GM12878 (cell line): ENCODE measurements around the gene ZNF48. TPM values are rescaled to one million over a fixed set of nuclear protein-coding genes. Genes with fewer than 3 reads are reported as not detected.

Source experiments
- ATAC-seq: fragments of 200-7000 bp; cut with Tn5 transposase; 3 replicates; pipeline ENCODE4 v1.9.1; 2020; ENCODE audit warnings: mild to moderate bottlenecking, moderate library complexity
- BruUV-seq: library from RNA; stranded (reverse); fragments of 400-500 nt; replicated peaks from 2 replicates; lab custom pipeline; 2021; lab: Mats Ljungman, UMichigan
- CTCF ChIA-PET: fragments of 300-600 bp; sonication (Branson Sonifier 250); formaldehyde crosslinking; extraction: SDS; loops from one replicate; lab custom pipeline; 2021; ENCODE audit warnings: inconsistent platforms; lab: Yijun Ruan, JAX
- POLR2A ChIA-PET: fragments of 350-600 bp; formaldehyde crosslinking; extraction: SDS; loops from one replicate; lab custom pipeline; 2021; ENCODE audit warnings: inconsistent platforms; lab: Charles Lee
- RAD21 ChIA-PET: fragments of 300-600 bp; sonication (Branson Sonifier 250); formaldehyde crosslinking; loops from one replicate; lab custom pipeline; 2023; ENCODE audit warnings: antibody characterized with exemption; ENCODE audit not compliant: unreplicated experiment; lab: Charles Lee
- SMC1A ChIA-PET: fragments of 300-600 bp; sonication (Branson Sonifier 250); formaldehyde crosslinking; loops from one replicate; lab custom pipeline; 2023; ENCODE audit not compliant: unreplicated experiment, uncharacterized antibody; lab: Charles Lee
- DNase-seq: peaks from one replicate; pipeline ENCODE4 v3.0.0-alpha.2; 2011; ENCODE audit warnings: low read depth, low spot score
- FAIRE-seq: peaks from 3 replicates; lab custom pipeline; 2011; peaks lifted over from hg19 to GRCh38; lab: Jason Lieb, UNC
- H2AFZ ChIP-seq: 2 replicates; pipeline ENCODE4 v1.6.0; 2011; ENCODE audit warnings: low read depth, low read length, control low read depth; ENCODE audit not compliant: control insufficient read depth
- H3K27ac ChIP-seq: 2 replicates; pipeline ENCODE4 v1.5.1; 2011; ENCODE audit warnings: control low read depth; ENCODE audit not compliant: control insufficient read depth, insufficient read depth
- H3K27me3 ChIP-seq, 2 experiments: replicated peaks in 1 of 2; 2 replicates each; pipeline versions ENCODE4 v1.6.0 to v1.6.1; 2011; ENCODE audit warnings: low read length in 1 of 2; ENCODE audit not compliant: control insufficient read depth in 2 of 2, insufficient read depth in 2 of 2
- H3K36me3 ChIP-seq, 2 experiments: 2 replicates each; pipeline ENCODE4 v1.5.1; 2011; ENCODE audit warnings: low read length in 1 of 2; ENCODE audit not compliant: control insufficient read depth in 2 of 2, insufficient read depth in 2 of 2
- H3K4me1 ChIP-seq: 2 replicates; pipeline ENCODE4 v1.6.1; 2011; ENCODE audit warnings: mild to moderate bottlenecking, low read length, moderate library complexity, mixed read lengths; ENCODE audit not compliant: control insufficient read depth, insufficient read depth
- H3K4me2 ChIP-seq: 2 replicates; pipeline ENCODE4 v1.6.0; 2011; ENCODE audit warnings: control low read depth; ENCODE audit not compliant: control insufficient read depth, insufficient read depth
- H3K4me3 ChIP-seq: fragments of 200-600 bp; sonication (generic); 2 replicates; pipeline ENCODE4 v1.5.1; 2016
- H3K79me2 ChIP-seq: 2 replicates; pipeline ENCODE4 v1.6.0; 2011; ENCODE audit warnings: low read length; ENCODE audit not compliant: control insufficient read depth, insufficient read depth
- H3K9ac ChIP-seq: 2 replicates; pipeline ENCODE4 v1.8.0; 2011; ENCODE audit warnings: low read length, control low read depth, mixed read lengths; ENCODE audit not compliant: control insufficient read depth, insufficient read depth
- H3K9me3 ChIP-seq: replicated peaks from 3 replicates; pipeline ENCODE4 v1.5.1; 2011; ENCODE audit warnings: mild to moderate bottlenecking, low read length; ENCODE audit not compliant: control insufficient read depth, insufficient read depth
- H4K20me1 ChIP-seq: 2 replicates; pipeline ENCODE4 v1.6.0; 2011; ENCODE audit not compliant: control insufficient read depth, insufficient read depth
- HCFC1 ChIP-seq: fragments of 150-350 bp; IDR thresholded peaks from 2 replicates; pipeline ENCODE4 v1.6.1; 2014; ENCODE audit warnings: low read length
- KAT2A ChIP-seq: conservative IDR thresholded peaks from 2 replicates; pipeline ENCODE4 v1.6.1; 2011; ENCODE audit warnings: low read depth, low read length; ENCODE audit not compliant: control insufficient read depth
- KLF5 ChIP-seq: fragments of 450-650 bp; IDR thresholded peaks from 2 replicates; pipeline ENCODE4 v1.6.1; 2014; ENCODE audit warnings: mild to moderate bottlenecking; ENCODE audit not compliant: partially characterized antibody
- MYB ChIP-seq: fragments of 150-350 bp; IDR thresholded peaks from 2 replicates; pipeline ENCODE4 v1.6.1; 2014; ENCODE audit warnings: mild to moderate bottlenecking, low read depth, low read length, borderline replicate concordance
- NKRF ChIP-seq: fragments of 450-650 bp; conservative IDR thresholded peaks from 2 replicates; pipeline ENCODE4 v1.6.1; 2017; ENCODE audit warnings: mild to moderate bottlenecking, moderate library complexity
- NR2C1 ChIP-seq: fragments of 450-650 bp; IDR thresholded peaks from 2 replicates; pipeline ENCODE4 v1.6.1; 2017; ENCODE audit warnings: antibody characterized with exemption, mild to moderate bottlenecking, moderate library complexity
- PAX5 ChIP-seq: IDR thresholded peaks from 2 replicates; pipeline ENCODE4 v1.6.1; 2011; ENCODE audit warnings: low read depth, low read length, borderline replicate concordance
- POLR2AphosphoS2 ChIP-seq: IDR thresholded peaks from 2 replicates; pipeline ENCODE4 v1.6.1; 2011; ENCODE audit warnings: low read depth, mild to moderate bottlenecking, low read length, improper control_type of control experiment, moderate library complexity
- PRDM15 ChIP-seq: fragments of 450-650 bp; formaldehyde crosslinking; IDR thresholded peaks from 2 replicates; pipeline ENCODE4 v1.4.0; 2020; ENCODE audit warnings: mild to moderate bottlenecking, moderate library complexity
- RAD51 ChIP-seq: fragments of 450-650 bp; IDR thresholded peaks from 2 replicates; pipeline ENCODE4 v1.6.1; 2016; ENCODE audit warnings: moderate library complexity, mild to moderate bottlenecking, inconsistent platforms
- RCOR1 ChIP-seq: conservative IDR thresholded peaks from 2 replicates; pipeline ENCODE4 v1.6.1; 2012; ENCODE audit warnings: low read depth, low read length, improper control_type of control experiment
- REST ChIP-seq: IDR thresholded peaks from 2 replicates; pipeline ENCODE4 v1.6.1; 2012; ENCODE audit warnings: mild to moderate bottlenecking, low read depth, low read length
- SUPT20H ChIP-seq: IDR thresholded peaks from 2 replicates; pipeline ENCODE4 v1.6.1; 2011; ENCODE audit warnings: low read depth, mild to moderate bottlenecking, low read length, moderate library complexity, borderline replicate concordance; ENCODE audit not compliant: control insufficient read depth
- ZNF384 ChIP-seq: IDR thresholded peaks from 2 replicates; pipeline ENCODE4 v1.6.1; 2012; ENCODE audit warnings: low read depth, mild to moderate bottlenecking, low read length, improper control_type of control experiment, borderline replicate concordance
- WGBS: methylation state at CpG from one replicate; pipeline ENCODE4 v1.1.6; 2016; ENCODE audit warnings: low lambda C conversion rate; ENCODE audit not compliant: insufficient replicate concordance, insufficient coverage; ENCODE audit errors: missing lambda C conversion rate; 5-methylcytosine and 5-hydroxymethylcytosine counted together
- in situ Hi-C: fragments of 300-500 bp; cut with MboI; formaldehyde crosslinking; loops from 9 replicates; pipeline ENCODE4 v1.14.3; 2018; ENCODE audit warnings: mixed read lengths
- intact Hi-C: fragments of 100-400 bp; cut with micrococcal nuclease; formaldehyde crosslinking; loops from one replicate; pipeline ENCODE4 v1.14.2; 2022; ENCODE audit not compliant: unreplicated experiment
- polyA plus RNA-seq, 11 experiments: library from polyadenylated mRNA; depleted of rRNA in 4 of 11; unstranded in 6 of 11; stranded (reverse) in 5 of 11; fragments of >200 nt; fragmentation: Nextera tagmentation in 4 of 11; fragmentation: Illumina TruSeq in 1 of 11; extraction: Ambion mirVana in 4 of 11; extraction: Trizol in 1 of 11; gene quantifications; 1 replicate in 1 of 11; 2 replicates in 10 of 11; pipeline versions ENCODE4 v1.2.1 to v1.2.3, GENCODE V29; 2011 to 2016; ENCODE audit warnings: inconsistent platforms in 2 of 11, missing spikeins in 2 of 11, low read depth in 1 of 11
- total RNA-seq, 4 experiments: library from RNA; depleted of rRNA in 3 of 4; stranded (reverse); fragments of >200 nt in 3 of 4; fragmentation: Illumina TruSeq in 1 of 4; extraction: Trizol in 1 of 4; gene quantifications; 2 replicates each; pipeline versions ENCODE4 v1.2.1 to v1.2.3, GENCODE V29; 2013 to 2021
- TF ChIP-seq, protein P1 (sequence below): fragments of 450-650 bp; IDR thresholded peaks from 2 replicates; pipeline ENCODE4 v1.6.1; 2016; ENCODE audit warnings: mild to moderate bottlenecking

ZNF48 gene
- total and polyA plus RNA-seq, 10 of the 15 experiments (the other 5 are each of a cell fraction or from before 2014, with no cell fraction given) = 0.14 to 12.0 (median 4.2) TPM

- no peak for ATAC-seq
- Histone ChIP-seq H3K27ac (no peak overlapping the region), H2AFZ (no peak overlapping the region), H3K36me3 (peaks cover 0 to 4% of the 10 kb centered on the region in 2 experiments), H3K4me1 (peaks cover 24% of the 10 kb centered on the region), H3K9ac (no peak overlapping the region), H3K4me3 (no peak overlapping the region), H3K9me3 (no peaks in the 10 kb centered on the region), H3K79me2 (no peaks in the 10 kb centered on the region), H4K20me1 (peaks cover 8% of the 10 kb centered on the region), H3K4me2 (no peak overlapping the region), H3K27me3 (no peaks in the 10 kb centered on the region)
- no peak for FAIRE-seq
- 95% methylated on average over 8 of the region's 8 CpGs for WGBS
- in situ Hi-C loops = no loop called here
- CTCF ChIA-PET = interaction anchor here (0.6 kb wide), 1 partner anchor 47 kb away, joined by 3 read pairs; the partner anchor contains the start of gene ZNF48
- intact Hi-C loops = no loop called here
- POLR2A ChIA-PET = no interaction called here
- RAD21 ChIA-PET = no interaction called here
- no TSS peak for BruUV-seq
- SMC1A ChIA-PET = no interaction called here
- no peak for DNase-seq
- TF ChIP-seq ZNF384 (no peak), PRDM15 (CRISPR knock-in tag) (no peak), NR2C1 (no peak), REST (no peak), MYB (no peak), RCOR1 (no peak), KLF5 (no peak), SUPT20H (no peak), NKRF (no peak), RAD51 (no peak), KAT2A (no peak), HCFC1 (no peak), POLR2AphosphoS2 (no peak), PAX5 (no peak)
- TF ChIP-seq, protein P1, sequence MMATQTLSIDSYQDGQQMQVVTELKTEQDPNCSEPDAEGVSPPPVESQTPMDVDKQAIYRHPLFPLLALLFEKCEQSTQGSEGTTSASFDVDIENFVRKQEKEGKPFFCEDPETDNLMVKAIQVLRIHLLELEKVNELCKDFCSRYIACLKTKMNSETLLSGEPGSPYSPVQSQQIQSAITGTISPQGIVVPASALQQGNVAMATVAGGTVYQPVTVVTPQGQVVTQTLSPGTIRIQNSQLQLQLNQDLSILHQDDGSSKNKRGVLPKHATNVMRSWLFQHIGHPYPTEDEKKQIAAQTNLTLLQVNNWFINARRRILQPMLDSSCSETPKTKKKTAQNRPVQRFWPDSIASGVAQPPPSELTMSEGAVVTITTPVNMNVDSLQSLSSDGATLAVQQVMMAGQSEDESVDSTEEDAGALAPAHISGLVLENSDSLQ = no peak
Measured at GRCh38 chr16:30348113-30348512, 47.1 kb upstream of the ZNF48 start.
